GM12875 (cell line): ENCODE data around the gene USP12.
"Not testable (repeated sequence)": the region's sequence is repeated elsewhere in the genome, so short reads cannot be mapped to it uniquely, and the experiment has no call there.

Experiments
- H3K4me3 ChIP-seq: one replicate; pipeline ENCODE4 v1.5.1; 2011; ENCODE audit warnings: low read depth, low read length, control low read depth
- CTCF ChIP-seq: IDR thresholded peaks from 2 replicates; pipeline ENCODE4 v1.5.1; 2011; ENCODE audit warnings: low read depth, mild to moderate bottlenecking, control low read depth, inconsistent platforms, low read length, moderate library complexity, borderline replicate concordance; ENCODE audit not compliant: insufficient read depth

Gene USP12

GRCh38 chr13:27130223-27130978 is 41.2 kb downstream of the USP12 start:
- H3K4me3 ChIP-seq: no peak overlapping the region
- no peak for TF ChIP-seq CTCF

- TF ChIP-seq CTCF: no peak
- H3K4me3 ChIP-seq: no peak overlapping the region
Observed at GRCh38 chr13:27128825-27129627, 42.6 kb downstream of the USP12 start.

GRCh38 chr13:27126859-27127258 is 44.8 kb downstream of the USP12 start:
- no peak for TF ChIP-seq CTCF
- H3K4me3 ChIP-seq: no peak overlapping the region

- TF ChIP-seq CTCF: no peak
- H3K4me3 ChIP-seq: no peak overlapping the region
Observed at GRCh38 chr13:27125357-27126282, 46.0 kb downstream of the USP12 start.

GRCh38 chr13:27124571-27124970 is 47.0 kb downstream of the USP12 start:
- TF ChIP-seq CTCF: no peak
- no peak overlapping the region for H3K4me3 ChIP-seq

- H3K4me3 ChIP-seq: not testable (repeated sequence)
Observed at GRCh38 chr13:27123445-27123844, 48.2 kb downstream of the USP12 start.

GRCh38 chr13:27122036-27122435 is 49.6 kb downstream of the USP12 start:
- TF ChIP-seq CTCF: no peak
- no peak overlapping the region for H3K4me3 ChIP-seq
